Hindlimb muscle (tissue), 1 donor: ENCODE results near the gene GTF2H1. TPM values are rescaled to one million over a fixed set of nuclear protein-coding genes. Genes with fewer than 3 reads are reported as not detected.

Experiments used
- polyA plus RNA-seq: library from polyadenylated mRNA; unstranded; fragments of 120-200 nt; gene quantifications from one replicate; pipeline ENCODE4 v1.2.1, GENCODE V29; 2013; ENCODE audit not compliant: insufficient read length

GTF2H1 gene
- polyA plus RNA-seq, 1 donor = 33.2 TPM

Other genes starting within 250 kb of the GTF2H1 start
- 18.5 TPM for gene SAAL1, start 216.5 kb upstream of the GTF2H1 start, polyA plus RNA-seq
- gene MRGPRX3, start 190.0 kb upstream of the GTF2H1 start, polyA plus RNA-seq = not detected
- gene MRGPRX4, start 149.7 kb upstream of the GTF2H1 start, polyA plus RNA-seq = not detected
- gene SAA4, start 85.8 kb upstream of the GTF2H1 start, polyA plus RNA-seq = not detected
- gene SAA2, start 73.9 kb upstream of the GTF2H1 start, polyA plus RNA-seq = not detected
- not detected for gene SAA1, start 56.3 kb upstream of the GTF2H1 start, polyA plus RNA-seq
- 10.9 TPM for gene HPS5, start 427 bp upstream of the GTF2H1 start, polyA plus RNA-seq
- gene LDHA, start 72.0 kb downstream of the GTF2H1 start, polyA plus RNA-seq = 528 TPM
- 0.61 TPM for gene LDHC, start 89.8 kb downstream of the GTF2H1 start, polyA plus RNA-seq
- gene LDHAL6A, start 133.3 kb downstream of the GTF2H1 start, polyA plus RNA-seq = 0.22 TPM
- gene TSG101, start 204.4 kb downstream of the GTF2H1 start, polyA plus RNA-seq = 103 TPM